Progenitor cell of endocrine pancreas (in vitro differentiated cells): ENCODE measurements around the gene FAM50B. TPM values are rescaled to one million over a fixed set of nuclear protein-coding genes. Genes with fewer than 3 reads are reported as not detected.

Source experiments
- DNase-seq: peaks from one replicate; pipeline ENCODE4 v3.0.0; 2021; ENCODE audit warnings: low spot score; ENCODE audit not compliant: unreplicated experiment
- H3K27ac Mint-ChIP-seq: 2 replicates; pipeline ENCODE4 v1.8.0; 2021; ENCODE audit warnings: mild to moderate bottlenecking, moderate library complexity, mixed read lengths
- H3K27me3 Mint-ChIP-seq: 2 replicates; pipeline ENCODE4 v1.8.0; 2021; ENCODE audit warnings: mixed read lengths
- H3K36me3 Mint-ChIP-seq: 2 replicates; pipeline ENCODE4 v1.8.0; 2022; ENCODE audit warnings: mixed read lengths; ENCODE audit not compliant: insufficient read depth
- H3K4me1 Mint-ChIP-seq: 2 replicates; pipeline ENCODE4 v1.8.0; 2021; ENCODE audit warnings: low read depth, mixed read lengths
- H3K4me3 Mint-ChIP-seq: 2 replicates; pipeline ENCODE4 v1.8.0; 2021; ENCODE audit warnings: low read depth, mild to moderate bottlenecking, moderate library complexity, mixed read lengths
- H3K9me3 Mint-ChIP-seq: 2 replicates; pipeline ENCODE4 v1.8.0; 2021; ENCODE audit warnings: low read depth, mixed read lengths
- CTCF ChIP-seq: fragments of 200-600 bp; sonication (generic); IDR thresholded peaks from one replicate; pipeline ENCODE4 v1.5.0; 2021; ENCODE audit warnings: antibody characterized with exemption, mild to moderate bottlenecking; ENCODE audit not compliant: unreplicated experiment
- total RNA-seq: library from RNA; stranded (reverse); gene quantifications from 2 replicates; pipeline ENCODE4 v1.2.1, GENCODE V29; 2021

Gene FAM50B
- total RNA-seq, 1 donor from 2014 or later: 2.8 TPM

- DNase-seq: no peak
- Mint-ChIP-seq H3K36me3 (no peaks in the 10 kb centered on the region), H3K4me1 (peaks cover 18% of the 10 kb centered on the region), H3K27me3 (no peaks in the 10 kb centered on the region), H3K27ac (peak overlapping the region; percentile 17), H3K4me3 (no peak overlapping the region), H3K9me3 (no peaks in the 10 kb centered on the region)
- no peak for TF ChIP-seq CTCF
Observed at GRCh38 chr6:3892603-3893002, 43.4 kb downstream of the FAM50B start.

GRCh38 chr6:3893487-3893886, 44.3 kb downstream of the FAM50B start:
- Mint-ChIP-seq H3K9me3 (no peaks in the 10 kb centered on the region), H3K36me3 (no peaks in the 10 kb centered on the region), H3K27me3 (no peaks in the 10 kb centered on the region), H3K27ac (no peak overlapping the region), H3K4me1 (peaks cover 18% of the 10 kb centered on the region), H3K4me3 (no peak overlapping the region)
- DNase-seq: no peak
- no peak for TF ChIP-seq CTCF

- H3K27me3 Mint-ChIP-seq: no peaks in the 10 kb centered on the region
- no peaks in the 10 kb centered on the region for H3K9me3 Mint-ChIP-seq
- H3K4me3 Mint-ChIP-seq: no peak overlapping the region
- H3K36me3 Mint-ChIP-seq: no peaks in the 10 kb centered on the region
- no peak for DNase-seq
- peaks cover 18% of the 10 kb centered on the region for H3K4me1 Mint-ChIP-seq
- no peak overlapping the region for H3K27ac Mint-ChIP-seq
- TF ChIP-seq CTCF: no peak
Observed at GRCh38 chr6:3893917-3894316, 44.7 kb downstream of the FAM50B start.

- no peak for DNase-seq
- Mint-ChIP-seq H3K27me3 (no peaks in the 10 kb centered on the region), H3K9me3 (no peaks in the 10 kb centered on the region), H3K4me3 (no peak overlapping the region), H3K36me3 (no peaks in the 10 kb centered on the region), H3K4me1 (peaks cover 18% of the 10 kb centered on the region), H3K27ac (no peak overlapping the region)
- no peak for TF ChIP-seq CTCF
Observed at GRCh38 chr6:3894590-3895311, 45.6 kb downstream of the FAM50B start.

- Mint-ChIP-seq H3K36me3 (no peaks in the 10 kb centered on the region), H3K9me3 (no peaks in the 10 kb centered on the region), H3K27me3 (peaks cover 3% of the 10 kb centered on the region), H3K4me3 (no peak overlapping the region), H3K4me1 (peaks cover 18% of the 10 kb centered on the region), H3K27ac (no peak overlapping the region)
- no peak for TF ChIP-seq CTCF
- no peak for DNase-seq
Observed at GRCh38 chr6:3895312-3895653, 46.1 kb downstream of the FAM50B start.
